ENCODE results near the gene FCN3. TPM values are rescaled to one million over a fixed set of nuclear protein-coding genes. Genes with fewer than 3 reads are reported as not detected.

FCN3 gene
- total and polyA plus RNA-seq, 9 of the 15 experiments (the other 6 are each of a cell fraction or from before 2014, with no cell fraction given) = 0.49 TPM; not detected in 8

- TF ChIP-seq ZBTB33 (CRISPR knock-in tag; IDR thresholded peaks at IDR 0.05) (peak; percentile 84; the same call in 1 of the 2 replicates), ELF4 (CRISPR knock-in tag; IDR thresholded peaks at IDR 0.05) (no peak), ZNF583 (CRISPR knock-in tag; IDR thresholded peaks at IDR 0.05) (no peak), TAF9B (IDR thresholded peaks at IDR 0.05; ENCODE audit: partially characterized antibody) (no peak), THRAP3 (IDR thresholded peaks at IDR 0.05; ENCODE audit: borderline replicate concordance) (no peak), E2F3 (CRISPR knock-in tag; IDR thresholded peaks at IDR 0.05) (no peak), ZNF589 (CRISPR knock-in tag; IDR thresholded peaks at IDR 0.05; ENCODE audit: low read depth) (no peak), RBM34 (IDR thresholded peaks at IDR 0.05; ENCODE audit: borderline replicate concordance, insufficient read depth, low read length) (no peak), U2AF1 (optimal IDR thresholded peaks at IDR 0.05; ENCODE audit: low read depth, low read length) (no peak), GTF2A2 (tag; IDR thresholded peaks at IDR 0.05) (no peak), YBX1 (IDR thresholded peaks at IDR 0.05) (no peak), PREB (CRISPR knock-in tag; IDR thresholded peaks at IDR 0.05) (no peak), ZNF3 (CRISPR knock-in tag; IDR thresholded peaks at IDR 0.05) (no peak), ZNF79 (CRISPR knock-in tag; IDR thresholded peaks at IDR 0.05; ENCODE audit: low read depth) (no peak), CREB3L1 (IDR thresholded peaks at IDR 0.05; ENCODE audit: borderline replicate concordance, low read depth) (no peak), NCOR1 (IDR thresholded peaks at IDR 0.05) (no peak), UBTF (IDR thresholded peaks at IDR 0.05; ENCODE audit: borderline replicate concordance in 1 of 2, low read depth in 2 of 2, low read length in 2 of 2) (peak; percentile 53 to 74; a peak in 2 of 4 replicates), EP400 (IDR thresholded peaks at IDR 0.05) (no peak), KDM1A (IDR thresholded peaks at IDR 0.05) (no peak), SMAD2 (IDR thresholded peaks at IDR 0.05; ENCODE audit: low read depth, low read length) (no peak), POLR3A (IDR thresholded peaks at IDR 0.05; ENCODE audit: borderline replicate concordance, extremely low read depth, insufficient read depth, insufficient read length) (no peak), RBM22 (IDR thresholded peaks at IDR 0.05; ENCODE audit: low read depth, low read length, poor library complexity, severe bottlenecking) (no peak), ZNF311 (CRISPR knock-in tag; IDR thresholded peaks at IDR 0.05) (no peak)
These were observed 32.9 kb downstream of the FCN3 start, which contains the start of gene SYTL1 (continued) for GRCh38 chr1:27341525-27342252.
